Choroid plexus epithelial cell (primary cell): ENCODE data around the gene LRRC4C.
"Not testable (repeated sequence)": the region's sequence is repeated elsewhere in the genome, so short reads cannot be mapped to it uniquely, and the experiment has no call there.

Experiments
- DNase-seq: peaks from one replicate; pipeline ENCODE4 v3.0.0-alpha.2; 2010; ENCODE audit warnings: low read depth
- H3K4me3 ChIP-seq: 2 replicates; pipeline ENCODE4 v1.5.1; 2011; ENCODE audit warnings: low read depth, mild to moderate bottlenecking, control low read depth, low read length, moderate library complexity
- CTCF ChIP-seq: conservative IDR thresholded peaks from 2 replicates; pipeline ENCODE4 v1.5.1; 2011; ENCODE audit warnings: low read depth, mild to moderate bottlenecking, control low read depth, inconsistent platforms, low read length, moderate library complexity

The LRRC4C gene

GRCh38 chr11:40170078-40170477 is 1289.4 kb downstream of the LRRC4C start:
- H3K4me3 ChIP-seq, result no peak overlapping the region
- no peak for TF ChIP-seq CTCF
- no peak for DNase-seq

- DNase-seq, result no peak
- TF ChIP-seq CTCF, result no peak
- H3K4me3 ChIP-seq, result no peak overlapping the region
Measured at GRCh38 chr11:40168414-40168813, 1291.0 kb downstream of the LRRC4C start.

- not testable (repeated sequence) for DNase-seq, H3K4me3 ChIP-seq
Measured at GRCh38 chr11:40167805-40168204, 1291.6 kb downstream of the LRRC4C start.

GRCh38 chr11:40166892-40167291 is 1292.6 kb downstream of the LRRC4C start:
- DNase-seq, result peak; percentile 1
- no peak overlapping the region for H3K4me3 ChIP-seq
- TF ChIP-seq CTCF, result no peak

- TF ChIP-seq CTCF, result no peak
- DNase-seq, result no peak
- H3K4me3 ChIP-seq, result no peak overlapping the region
Measured at GRCh38 chr11:40162901-40163883, 1296.3 kb downstream of the LRRC4C start.

- no peak for DNase-seq
- no peak overlapping the region for H3K4me3 ChIP-seq
- no peak for TF ChIP-seq CTCF
Measured at GRCh38 chr11:40161854-40162410, 1297.5 kb downstream of the LRRC4C start.

GRCh38 chr11:40160418-40160817 is 1299.0 kb downstream of the LRRC4C start:
- no peak overlapping the region for H3K4me3 ChIP-seq
- no peak for DNase-seq
- TF ChIP-seq CTCF, result no peak
